HepG2 (cell line): ENCODE data around the gene PMVK. TPM values are rescaled to one million over a fixed set of nuclear protein-coding genes. Genes with fewer than 3 reads are reported as not detected.

Source experiments
- AHDC1 ChIP-seq: sonication (generic); formaldehyde crosslinking; IDR thresholded peaks from 2 replicates; pipeline ENCODE4 v1.5.1; 2020; ENCODE audit warnings: mild to moderate bottlenecking, missing genetic modification reagents, borderline replicate concordance
- AHR ChIP-seq: IDR thresholded peaks from 2 replicates; pipeline ENCODE4 v1.6.1; 2018; ENCODE audit warnings: missing genetic modification reagents, missing compliant biosample characterization
- DR1 ChIP-seq: sonication (generic); formaldehyde crosslinking; IDR thresholded peaks from 2 replicates; pipeline ENCODE4 v1.8.0; 2021; ENCODE audit warnings: mild to moderate bottlenecking, missing genetic modification reagents, inconsistent platforms
- FOXP4 ChIP-seq: sonication (generic); formaldehyde crosslinking; IDR thresholded peaks from 2 replicates; pipeline ENCODE4 v1.4.0; 2020; ENCODE audit warnings: missing genetic modification reagents
- HDAC1 ChIP-seq: sonication (generic); formaldehyde crosslinking; IDR thresholded peaks from 2 replicates; pipeline ENCODE4 v1.5.1; 2020; ENCODE audit warnings: mild to moderate bottlenecking, missing genetic modification reagents
- HHEX ChIP-seq: IDR thresholded peaks from 2 replicates; pipeline ENCODE4 v1.6.1; 2016; ENCODE audit warnings: control low read depth
- HNRNPLL ChIP-seq: fragments of 200-400 bp; formaldehyde crosslinking; IDR thresholded peaks from 2 replicates; pipeline ENCODE4 v1.6.1; 2017; ENCODE audit warnings: mild to moderate bottlenecking, low read depth, low read length; ENCODE audit not compliant: poor library complexity, severe bottlenecking
- KAT7 ChIP-seq: IDR thresholded peaks from 2 replicates; pipeline ENCODE4 v1.6.1; 2018; ENCODE audit warnings: borderline replicate concordance, missing compliant biosample characterization
- KMT2A ChIP-seq: sonication (generic); formaldehyde crosslinking; IDR thresholded peaks from 2 replicates; pipeline ENCODE4 v1.4.0; 2020; ENCODE audit warnings: missing genetic modification reagents
- LCORL ChIP-seq, 2 experiments: fragments of 450-650 bp in 1 of 2; sonication (generic) in 1 of 2; formaldehyde crosslinking in 1 of 2; IDR thresholded peaks; 2 replicates each; pipeline versions ENCODE4 v1.5.0 to v1.6.1; 2017 to 2020; ENCODE audit warnings: antibody characterized with exemption in 1 of 2, missing genetic modification reagents in 1 of 2
- NCOR1 ChIP-seq: fragments of 200-600 bp; sonication (generic); IDR thresholded peaks from 2 replicates; pipeline ENCODE4 v1.7.0; 2017; ENCODE audit warnings: antibody characterized with exemption, low read length, borderline replicate concordance
- RFX1 ChIP-seq: fragments of 450-650 bp; IDR thresholded peaks from 2 replicates; pipeline ENCODE4 v1.6.1; 2017
- SRSF4 ChIP-seq: fragments of 200-400 bp; formaldehyde crosslinking; IDR thresholded peaks from one replicate; pipeline ENCODE4 v1.6.1; 2018; ENCODE audit warnings: mild to moderate bottlenecking, low read depth, low read length, moderate library complexity; ENCODE audit not compliant: poor library complexity, severe bottlenecking
- TEAD3 ChIP-seq: optimal IDR thresholded peaks from 2 replicates; pipeline ENCODE3; 2016; ENCODE audit warnings: borderline replicate concordance
- TOPORS ChIP-seq: sonication (generic); formaldehyde crosslinking; IDR thresholded peaks from 2 replicates; pipeline ENCODE4 v1.8.0; 2023; ENCODE audit warnings: mild to moderate bottlenecking, missing genetic modification reagents
- ZNF275 ChIP-seq: sonication (generic); formaldehyde crosslinking; IDR thresholded peaks from 2 replicates; pipeline ENCODE4 v1.8.0; 2022; ENCODE audit warnings: missing genetic modification reagents, mild to moderate bottlenecking, inconsistent platforms, borderline replicate concordance
- ZNF672 ChIP-seq: sonication (generic); formaldehyde crosslinking; IDR thresholded peaks from 2 replicates; pipeline ENCODE4 v1.8.1; 2022; ENCODE audit warnings: missing genetic modification reagents
- ZNF710 ChIP-seq: sonication (generic); formaldehyde crosslinking; IDR thresholded peaks from 2 replicates; pipeline ENCODE4 v1.5.0; 2020; ENCODE audit warnings: mild to moderate bottlenecking, missing genetic modification reagents, borderline replicate concordance
- ZNF747 ChIP-seq: sonication (generic); formaldehyde crosslinking; IDR thresholded peaks from 2 replicates; pipeline ENCODE4 v1.8.1; 2023; ENCODE audit warnings: missing genetic modification reagents, mild to moderate bottlenecking, borderline replicate concordance
- ZNF879 ChIP-seq: sonication (generic); formaldehyde crosslinking; IDR thresholded peaks from 2 replicates; pipeline ENCODE4 v1.8.1; 2023; ENCODE audit warnings: missing genetic modification reagents
- polyA plus RNA-seq, 8 experiments: library from polyadenylated mRNA; depleted of rRNA in 3 of 8; stranded (reverse) in 7 of 8; unstranded in 1 of 8; fragments of >200 nt; fragmentation: Illumina TruSeq in 4 of 8; extraction: Trizol in 4 of 8; gene quantifications; 2 replicates each; pipeline versions ENCODE4 v1.2.1 to v1.2.3, GENCODE V29; 2011 to 2016; ENCODE audit warnings: low read depth in 4 of 8, missing spikeins in 1 of 8, mixed read lengths in 1 of 8; ENCODE audit not compliant: insufficient read depth in 1 of 8
- total RNA-seq, 5 experiments: library from RNA; depleted of rRNA; stranded (reverse); fragments of >200 nt; fragmentation: Illumina TruSeq; extraction: Trizol; gene quantifications; 2 replicates each; pipeline ENCODE4 v1.2.3, GENCODE V29; 2016; ENCODE audit warnings: low read depth in 1 of 5

PMVK gene
- total and polyA plus RNA-seq, 2 of the 13 experiments (the other 11 are each of a cell fraction or from before 2014, with no cell fraction given): 3.9 to 12.6 TPM

- TF ChIP-seq AHDC1 (CRISPR knock-in tag): peak; percentile 84; the same call in 1 of the 2 replicates
- TF ChIP-seq SRSF4: no peak
- TF ChIP-seq TOPORS: peak; percentile 99
- TF ChIP-seq TEAD3: peak; percentile 84
- TF ChIP-seq ZNF672 (CRISPR knock-in tag): peak; percentile 95
- TF ChIP-seq LCORL (IDR thresholded peaks at IDR 0.05): no peak
- TF ChIP-seq LCORL (CRISPR knock-in tag; IDR thresholded peaks at IDR 0.05): peak; percentile 95
- TF ChIP-seq RFX1: no peak
- peak; percentile 78 for TF ChIP-seq FOXP4 (CRISPR knock-in tag)
- TF ChIP-seq DR1: no peak; the same call in 1 of the 2 replicates
- TF ChIP-seq HDAC1 (CRISPR knock-in tag): peak; percentile 86
- TF ChIP-seq ZNF879: peak; percentile 100
- TF ChIP-seq NCOR1: no peak; the same call in 1 of the 2 replicates
- peak; percentile 68 for TF ChIP-seq KMT2A (CRISPR knock-in tag)
- TF ChIP-seq KAT7 (CRISPR knock-in tag): peak; percentile 65; the same call in 1 of the 2 replicates
- TF ChIP-seq AHR: peak; percentile 99
- peak; percentile 47 for TF ChIP-seq HNRNPLL
- TF ChIP-seq ZNF710 (CRISPR knock-in tag): peak; percentile 92; the same call in 1 of the 2 replicates
- TF ChIP-seq HHEX (CRISPR knock-in tag): no peak
- TF ChIP-seq ZNF747 (CRISPR knock-in tag): peak; percentile 99
- TF ChIP-seq ZNF275 (CRISPR knock-in tag): peak; percentile 96
Observed at GRCh38 chr1:154936555-154937084, at the start of gene PMVK (continued).
